ENCODE data around the gene DNM3.

Gene DNM3

GRCh38 chr1:172322219-172323061 lies 481.1 kb downstream of the DNM3 start:
- H3K36me3 Mint-ChIP-seq (ENCODE audit: low read depth): no peaks in the 10 kb centered on the region
- H3K27me3 Mint-ChIP-seq (ENCODE audit: low read depth, poor library complexity): no peaks in the 10 kb centered on the region
- peaks cover 6% of the 10 kb centered on the region for H3K4me1 Mint-ChIP-seq
- DNase-seq: peak; percentile 23
- H3K27ac Mint-ChIP-seq: no peak overlapping the region
- no peak for TF ChIP-seq CTCF (IDR thresholded peaks at IDR 0.05)
- no peaks in the 10 kb centered on the region for H3K9me3 Mint-ChIP-seq
- H3K4me3 Mint-ChIP-seq: no peak overlapping the region

- no peak for DNase-seq
- Mint-ChIP-seq H3K27ac (no peak overlapping the region), H3K27me3 (ENCODE audit: low read depth, poor library complexity) (no peaks in the 10 kb centered on the region), H3K9me3 (no peaks in the 10 kb centered on the region), H3K4me1 (peaks cover 6% of the 10 kb centered on the region), H3K4me3 (no peak overlapping the region), H3K36me3 (ENCODE audit: low read depth) (no peaks in the 10 kb centered on the region)
- TF ChIP-seq CTCF (IDR thresholded peaks at IDR 0.05): no peak
Observed at GRCh38 chr1:172323686-172324085, 482.4 kb downstream of the DNM3 start.

GRCh38 chr1:172324086-172324485 lies 482.8 kb downstream of the DNM3 start:
- no peak for DNase-seq
- no peak for TF ChIP-seq CTCF (IDR thresholded peaks at IDR 0.05)
- H3K36me3 Mint-ChIP-seq (ENCODE audit: low read depth): no peaks in the 10 kb centered on the region

GRCh38 chr1:172324761-172325160 lies 483.5 kb downstream of the DNM3 start:
- no peak for DNase-seq
- no peaks in the 10 kb centered on the region for H3K27me3 Mint-ChIP-seq (ENCODE audit: low read depth, poor library complexity)
- H3K27ac Mint-ChIP-seq: no peak overlapping the region
- H3K36me3 Mint-ChIP-seq (ENCODE audit: low read depth): no peaks in the 10 kb centered on the region
- TF ChIP-seq CTCF (IDR thresholded peaks at IDR 0.05): no peak
- H3K9me3 Mint-ChIP-seq: no peaks in the 10 kb centered on the region
- peaks cover 6% of the 10 kb centered on the region for H3K4me1 Mint-ChIP-seq
- H3K4me3 Mint-ChIP-seq: no peak overlapping the region

More at GRCh38 chr1:172324086-172324485, 482.8 kb downstream of the DNM3 start:
- Mint-ChIP-seq H3K4me1 (peaks cover 6% of the 10 kb centered on the region), H3K4me3 (no peak overlapping the region), H3K27me3 (ENCODE audit: low read depth, poor library complexity) (no peaks in the 10 kb centered on the region), H3K27ac (no peak overlapping the region), H3K9me3 (no peaks in the 10 kb centered on the region)

GRCh38 chr1:172325531-172325930 lies 484.2 kb downstream of the DNM3 start:
- H3K27ac Mint-ChIP-seq: no peak overlapping the region
- H3K27me3 Mint-ChIP-seq (ENCODE audit: low read depth, poor library complexity): no peaks in the 10 kb centered on the region
- TF ChIP-seq CTCF (IDR thresholded peaks at IDR 0.05): no peak
- no peaks in the 10 kb centered on the region for H3K9me3 Mint-ChIP-seq
- H3K36me3 Mint-ChIP-seq (ENCODE audit: low read depth): no peaks in the 10 kb centered on the region
- H3K4me1 Mint-ChIP-seq: peaks cover 6% of the 10 kb centered on the region
- no peak overlapping the region for H3K4me3 Mint-ChIP-seq
- no peak for DNase-seq

GRCh38 chr1:172326136-172326535 lies 484.8 kb downstream of the DNM3 start:
- no peak for TF ChIP-seq CTCF (IDR thresholded peaks at IDR 0.05)
- no peak overlapping the region for H3K4me3 Mint-ChIP-seq
- H3K27me3 Mint-ChIP-seq (ENCODE audit: low read depth, poor library complexity): no peaks in the 10 kb centered on the region
- DNase-seq: no peak
- no peaks in the 10 kb centered on the region for H3K9me3 Mint-ChIP-seq
- peaks cover 6% of the 10 kb centered on the region for H3K4me1 Mint-ChIP-seq
- H3K27ac Mint-ChIP-seq: no peak overlapping the region
- H3K36me3 Mint-ChIP-seq (ENCODE audit: low read depth): no peaks in the 10 kb centered on the region
